AG09319 (cell line): ENCODE data around the gene ELF4.

ENCODE experiments used
- DNase-seq: peaks from one replicate; pipeline ENCODE4 v3.0.0-alpha.2; 2010; ENCODE audit warnings: low read depth; ENCODE audit errors: extremely low read depth
- TF ChIP-seq, protein P1 (sequence below): IDR thresholded peaks from 2 replicates; pipeline ENCODE4 v1.5.1; 2011; ENCODE audit warnings: low read depth, mild to moderate bottlenecking, inconsistent platforms, low read length, moderate library complexity

The ELF4 gene

GRCh38 chrX:130055103-130055502 lies 55.2 kb downstream of the ELF4 start:
- TF ChIP-seq, protein P1, sequence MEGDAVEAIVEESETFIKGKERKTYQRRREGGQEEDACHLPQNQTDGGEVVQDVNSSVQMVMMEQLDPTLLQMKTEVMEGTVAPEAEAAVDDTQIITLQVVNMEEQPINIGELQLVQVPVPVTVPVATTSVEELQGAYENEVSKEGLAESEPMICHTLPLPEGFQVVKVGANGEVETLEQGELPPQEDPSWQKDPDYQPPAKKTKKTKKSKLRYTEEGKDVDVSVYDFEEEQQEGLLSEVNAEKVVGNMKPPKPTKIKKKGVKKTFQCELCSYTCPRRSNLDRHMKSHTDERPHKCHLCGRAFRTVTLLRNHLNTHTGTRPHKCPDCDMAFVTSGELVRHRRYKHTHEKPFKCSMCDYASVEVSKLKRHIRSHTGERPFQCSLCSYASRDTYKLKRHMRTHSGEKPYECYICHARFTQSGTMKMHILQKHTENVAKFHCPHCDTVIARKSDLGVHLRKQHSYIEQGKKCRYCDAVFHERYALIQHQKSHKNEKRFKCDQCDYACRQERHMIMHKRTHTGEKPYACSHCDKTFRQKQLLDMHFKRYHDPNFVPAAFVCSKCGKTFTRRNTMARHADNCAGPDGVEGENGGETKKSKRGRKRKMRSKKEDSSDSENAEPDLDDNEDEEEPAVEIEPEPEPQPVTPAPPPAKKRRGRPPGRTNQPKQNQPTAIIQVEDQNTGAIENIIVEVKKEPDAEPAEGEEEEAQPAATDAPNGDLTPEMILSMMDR: no peak
- peak; percentile 20 for DNase-seq

- TF ChIP-seq, protein P1: no peak
Measured at GRCh38 chrX:130053236-130053635, 57.1 kb downstream of the ELF4 start.

DNA sequence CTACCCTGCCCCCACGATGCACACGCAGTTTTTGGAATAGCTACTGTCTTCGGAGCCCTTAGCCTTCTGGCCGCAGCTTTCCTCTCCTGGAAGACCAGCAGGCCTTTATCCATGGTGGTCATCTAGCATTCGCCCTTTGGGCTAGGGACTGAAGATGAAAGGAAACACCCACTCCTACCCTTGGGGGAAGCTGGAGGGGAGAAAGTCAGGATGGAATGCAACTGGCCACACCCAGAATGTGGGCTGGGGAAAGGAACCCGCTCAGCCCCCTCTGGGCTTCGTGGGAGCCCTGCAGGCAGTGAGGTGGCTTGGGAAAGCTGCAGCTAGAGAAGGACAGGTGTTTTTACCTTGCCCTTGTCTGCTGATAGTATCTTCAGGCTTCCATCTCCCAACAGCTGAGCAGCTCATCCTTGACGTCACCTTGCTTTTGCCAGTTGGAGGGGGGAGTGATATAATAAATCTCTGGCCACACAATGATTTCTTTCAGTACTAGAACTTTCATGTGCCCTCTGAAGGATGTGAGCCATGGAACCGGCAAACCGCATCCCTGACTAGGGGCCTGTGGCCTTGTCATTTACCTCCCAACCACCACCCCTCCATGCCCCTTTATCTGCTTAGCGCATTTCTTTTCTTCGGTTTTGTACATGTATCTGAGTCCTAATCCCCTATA lies 59.0 kb downstream of the ELF4 start:
- DNase-seq: no peak
- TF ChIP-seq, protein P1: no peak

More at GRCh38 chrX:130053236-130053635, 57.1 kb downstream of the ELF4 start:
- DNase-seq: no peak

GRCh38 chrX:130049821-130050220 lies 60.5 kb downstream of the ELF4 start:
- TF ChIP-seq, protein P1: no peak
- no peak for DNase-seq

DNA sequence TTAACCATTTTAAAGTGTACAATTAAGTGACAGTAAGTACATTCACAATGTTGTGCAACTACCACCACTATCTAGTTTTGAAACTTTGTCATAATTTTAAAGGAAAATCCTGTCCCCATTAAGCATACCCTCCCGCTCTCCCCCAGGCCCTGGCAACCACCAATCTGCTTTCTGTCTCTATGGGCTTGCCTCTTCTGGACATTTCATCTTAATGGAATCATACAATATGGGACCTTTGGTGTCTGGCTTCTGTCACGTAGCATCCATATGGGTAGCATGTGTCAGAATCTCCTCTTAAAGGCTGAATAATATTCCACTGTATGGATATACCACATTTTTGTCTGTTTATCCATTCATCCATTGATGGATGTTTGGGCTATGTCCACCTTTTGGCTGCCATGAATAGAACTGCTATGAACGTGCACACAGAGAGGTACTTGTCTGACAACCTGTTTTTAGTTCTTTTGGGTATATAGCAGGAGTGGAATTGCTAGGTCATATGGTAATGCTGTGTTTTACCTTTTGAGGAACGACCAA lies 61.5 kb downstream of the ELF4 start:
- TF ChIP-seq, protein P1: no peak
- no peak for DNase-seq

DNA sequence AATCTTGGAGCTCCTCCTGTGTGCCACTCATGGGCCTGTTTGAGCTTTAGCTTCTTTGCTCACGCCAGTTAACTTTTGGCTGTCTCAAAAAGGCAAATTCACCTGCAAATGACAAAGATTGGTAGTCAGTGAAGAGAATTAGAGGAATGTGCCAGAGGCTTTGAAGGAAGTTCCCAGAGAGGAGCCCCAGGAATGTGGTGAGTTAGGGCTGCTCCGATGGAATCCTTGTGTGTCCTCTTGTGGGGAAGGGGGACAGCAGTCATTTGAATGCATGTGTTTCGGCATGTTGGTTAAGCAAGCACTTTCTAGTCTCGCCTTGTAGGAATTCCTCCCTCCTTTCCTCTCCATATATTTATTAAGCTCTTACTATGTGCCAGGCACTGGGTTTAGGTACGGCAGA lies 62.9 kb downstream of the ELF4 start:
- TF ChIP-seq, protein P1: no peak
- DNase-seq: no peak

DNA sequence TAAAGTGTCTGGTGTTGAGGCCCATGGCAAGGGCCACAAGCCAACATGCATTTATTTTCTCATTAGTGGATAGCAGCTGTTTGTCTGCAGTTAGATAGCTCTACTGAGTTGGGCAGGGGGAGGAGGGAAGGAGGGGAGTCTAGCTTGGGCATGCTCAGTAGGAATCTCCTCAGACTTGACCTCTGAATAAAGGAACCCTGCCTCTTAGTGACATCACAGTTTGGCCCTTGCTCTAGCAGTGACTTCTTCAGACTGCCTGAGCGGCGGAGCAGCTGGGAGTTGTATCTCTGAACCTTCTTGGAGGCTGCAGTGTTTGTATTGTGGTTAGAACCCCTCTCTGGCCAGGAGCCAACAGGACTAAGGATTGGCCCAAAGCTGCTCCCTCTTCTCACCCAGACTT lies 70.5 kb downstream of the ELF4 start:
- no peak for DNase-seq
- TF ChIP-seq, protein P1: no peak
